GM21390 (cell line): ENCODE data around the gene EPHB6.

Experiments
- ATAC-seq: cut with Tn5 transposase; IDR thresholded peaks from one replicate; pipeline ENCODE4 v1.9.1; 2021; ENCODE audit not compliant: unreplicated experiment

Gene EPHB6

DNA sequence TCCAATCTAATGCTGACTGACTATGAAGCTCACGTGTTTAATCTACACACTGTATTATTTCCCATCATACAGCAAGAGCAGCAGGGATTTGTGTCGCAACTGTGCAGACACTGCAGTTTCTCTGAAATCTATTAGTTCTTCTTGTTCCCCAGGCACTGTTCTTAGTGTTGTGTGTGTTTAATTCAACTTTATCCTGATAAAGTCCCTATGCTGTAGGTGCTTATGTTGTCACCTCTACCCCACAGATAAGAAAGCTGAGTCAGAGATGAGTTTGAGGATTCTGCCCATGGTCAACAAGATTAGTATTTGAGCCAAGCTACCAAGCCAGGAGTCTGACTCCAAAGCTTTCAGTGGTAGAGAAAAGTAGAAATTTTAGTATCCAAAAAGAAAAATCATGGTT is 22.5 kb upstream of the EPHB6 start:
- no peak for ATAC-seq

- ATAC-seq = peak; percentile 67
These were observed 21.5 kb upstream of the EPHB6 start for GRCh38 chr7:142833174-142834048.

GRCh38 chr7:142835487-142835886 is 19.4 kb upstream of the EPHB6 start:
- ATAC-seq = no peak

DNA sequence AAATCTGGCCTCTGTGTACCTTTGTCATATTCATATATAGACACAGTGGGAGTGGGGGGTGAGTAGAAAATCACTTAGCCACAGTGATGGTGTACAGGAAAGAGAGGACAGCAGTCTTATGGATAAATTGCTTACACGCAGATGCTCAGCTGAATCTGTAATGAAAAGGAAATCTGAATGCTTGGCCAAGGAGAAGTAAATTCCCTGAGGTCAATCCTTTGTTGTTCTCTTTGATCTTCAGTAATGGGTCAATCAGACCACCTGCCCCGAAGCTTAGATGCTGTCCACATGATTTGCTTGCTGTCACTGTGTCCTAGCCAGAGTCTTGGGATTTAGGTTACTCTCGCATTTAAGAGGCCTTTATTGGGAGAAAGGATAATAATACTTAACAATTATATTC is 18.4 kb upstream of the EPHB6 start:
- ATAC-seq = no peak

- ATAC-seq = no peak
These were observed 16.2 kb upstream of the EPHB6 start for GRCh38 chr7:142838461-142839213.

- no peak for ATAC-seq
These were observed 12.6 kb upstream of the EPHB6 start for GRCh38 chr7:142842251-142842766.

- no peak for ATAC-seq
These were observed 7.5 kb upstream of the EPHB6 start for GRCh38 chr7:142847353-142847752.

DNA sequence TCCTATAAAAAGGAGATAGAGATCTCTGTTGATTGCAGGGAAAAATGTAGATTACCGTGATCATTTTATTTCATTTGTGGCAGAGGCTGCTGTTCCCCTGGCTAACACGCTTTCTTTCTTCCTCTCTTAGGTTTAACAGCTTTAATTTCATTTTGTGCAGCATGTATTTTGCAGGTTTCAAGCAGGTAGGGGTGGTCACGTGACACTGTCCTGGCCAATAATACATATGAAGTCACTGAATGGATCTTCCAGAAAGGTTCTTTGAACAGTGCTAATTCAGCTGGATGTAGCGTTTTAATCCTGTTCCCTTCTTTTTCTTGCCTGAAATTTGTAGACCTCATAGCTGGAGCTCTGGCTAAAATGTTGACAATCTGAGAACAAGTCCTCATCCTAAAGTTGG is 3.6 kb upstream of the EPHB6 start:
- ATAC-seq = no peak

DNA sequence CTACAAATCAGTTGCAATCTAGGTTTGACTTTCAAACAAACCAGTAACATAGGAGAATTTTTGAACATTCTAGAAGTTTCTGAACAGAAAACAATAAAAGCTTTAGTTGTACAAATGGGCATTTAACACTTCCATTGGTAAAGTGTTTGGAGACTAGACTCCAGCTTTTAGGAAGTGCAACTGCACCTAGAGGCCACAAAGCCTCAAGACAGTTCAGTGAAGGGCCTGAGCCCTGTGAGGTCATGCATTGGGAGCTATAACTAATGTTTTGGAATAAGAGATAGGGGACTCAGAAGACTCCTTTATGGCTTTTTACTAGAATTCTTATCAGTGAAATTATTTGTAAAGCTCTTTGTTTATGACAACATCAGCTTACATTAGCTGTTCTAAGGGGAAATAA is 3.0 kb upstream of the EPHB6 start:
- ATAC-seq = no peak

DNA sequence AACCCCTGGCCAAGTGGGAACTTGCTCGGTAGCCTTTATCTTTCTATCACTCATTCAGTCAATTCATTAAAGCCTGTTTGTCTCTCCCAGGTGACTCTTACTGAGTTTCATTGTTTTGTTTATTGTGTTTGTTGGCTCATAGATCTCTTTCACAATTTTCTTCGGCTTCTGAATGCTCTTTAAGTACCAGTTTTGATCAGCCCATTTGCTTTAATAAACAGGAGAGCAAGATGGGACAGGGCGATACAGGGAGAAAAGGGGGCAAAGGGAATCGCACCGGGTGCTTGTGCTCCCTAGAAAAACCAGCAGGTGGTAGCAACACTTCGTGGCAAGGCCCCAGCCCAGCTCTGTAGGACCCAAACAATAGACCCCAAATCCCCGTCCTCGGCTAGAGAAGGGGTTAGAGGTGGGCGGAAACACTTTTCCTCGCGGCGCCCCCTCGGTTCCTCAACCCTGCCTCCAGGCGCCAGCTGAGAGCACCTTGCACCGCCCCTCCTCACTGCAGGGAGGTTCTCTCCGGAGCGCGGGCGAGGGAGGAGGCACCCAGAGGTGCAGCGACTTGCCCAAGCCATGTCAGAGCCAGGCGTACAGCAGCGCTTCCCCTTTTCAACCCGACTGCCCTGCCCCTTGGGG is 1.0 kb upstream of the EPHB6 start:
- peak; percentile 87 for ATAC-seq

DNA sequence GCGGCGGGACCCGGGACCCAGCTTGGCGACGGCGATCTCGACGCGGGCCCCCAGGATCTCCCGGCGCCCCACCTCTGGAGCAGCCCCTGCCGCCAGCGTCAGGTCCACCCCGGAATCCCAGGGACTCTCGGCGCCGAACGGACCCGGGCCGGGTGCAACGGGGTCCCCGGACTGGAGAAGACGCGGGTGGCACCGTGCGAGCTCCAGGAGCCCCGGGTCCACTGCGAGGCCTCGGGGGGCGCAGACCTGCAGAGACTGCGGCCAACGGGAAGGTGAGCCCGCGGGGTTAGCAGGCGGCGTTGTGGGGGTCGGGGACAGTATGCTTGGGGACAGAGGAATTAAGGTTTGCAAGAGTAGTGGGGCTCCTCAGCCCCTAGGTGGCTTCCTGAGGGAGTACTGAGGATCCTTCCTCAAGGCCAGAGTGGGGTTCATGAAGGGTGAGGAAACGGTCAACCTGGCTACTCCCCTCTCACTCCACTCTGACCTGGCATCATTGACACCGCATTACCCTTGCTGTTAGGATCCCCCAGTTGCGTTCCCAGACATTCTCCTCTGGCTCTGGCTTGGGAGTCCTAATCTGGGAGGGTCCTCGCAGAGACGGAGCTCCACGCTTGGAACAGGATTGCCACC is 353 bp downstream of the EPHB6 start:
- ATAC-seq = no peak

DNA sequence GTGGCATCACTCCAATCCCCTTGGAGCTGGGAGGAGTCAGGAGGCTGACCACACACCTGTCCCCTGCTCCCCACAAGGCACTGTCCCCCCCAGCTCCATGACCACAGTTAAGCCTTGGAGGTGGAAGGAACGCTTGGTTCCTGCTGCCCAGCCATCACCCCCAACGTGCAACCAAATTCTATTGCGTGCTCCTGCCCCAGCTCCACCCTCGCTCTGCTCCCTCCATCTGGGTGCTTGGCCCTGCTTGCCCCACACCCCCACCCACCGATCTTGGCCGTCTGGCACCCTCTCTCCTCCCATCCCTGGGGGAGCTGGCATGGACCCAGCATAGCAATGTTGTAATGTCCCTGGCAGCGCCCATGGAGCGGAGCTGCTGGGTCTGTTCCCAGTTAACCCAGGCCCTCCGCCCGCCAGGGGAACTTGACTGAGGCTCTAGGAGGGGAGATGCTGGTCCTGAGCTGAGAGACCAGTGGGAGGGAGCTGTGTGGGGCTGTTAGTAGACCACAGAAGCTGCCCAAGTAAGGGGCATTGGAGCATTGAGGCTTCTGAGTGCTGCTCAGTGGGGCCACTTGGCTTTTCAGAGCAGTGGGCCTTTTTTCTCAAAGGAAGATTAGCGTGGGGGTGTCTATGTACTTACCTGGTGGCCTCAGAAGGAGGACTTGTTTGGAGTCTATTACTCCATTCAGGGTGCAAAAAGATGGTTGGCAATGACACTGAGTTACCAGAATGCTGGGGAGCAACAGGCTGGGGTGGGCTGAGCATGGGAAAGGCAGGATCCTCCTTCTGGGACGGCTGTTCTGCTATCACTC is 1.1 kb downstream of the EPHB6 start:
- ATAC-seq = no peak

- ATAC-seq = no peak
These were observed 1.8 kb downstream of the EPHB6 start for GRCh38 chr7:142856565-142857245.

- no peak for ATAC-seq
These were observed 2.7 kb downstream of the EPHB6 start for GRCh38 chr7:142857625-142858024.

DNA sequence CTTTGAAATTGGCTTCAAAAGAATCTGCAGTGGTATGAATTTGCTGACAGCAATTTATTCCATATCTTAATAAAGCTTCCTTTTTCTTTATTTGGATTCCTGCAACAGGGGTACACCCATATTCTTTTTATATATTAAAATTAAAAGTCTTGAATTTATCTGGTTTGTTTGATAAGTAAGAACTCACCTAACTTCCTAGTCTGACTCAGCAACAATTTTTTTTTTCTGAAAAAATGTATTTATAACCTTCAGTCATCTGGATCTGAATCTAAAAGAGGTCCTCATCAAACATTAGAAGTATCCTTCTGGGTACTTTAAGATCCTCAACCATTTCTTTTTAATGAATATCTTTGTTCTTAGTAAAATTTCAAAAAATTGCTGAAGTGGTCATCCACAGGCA is 4.5 kb downstream of the EPHB6 start:
- ATAC-seq = no peak

DNA sequence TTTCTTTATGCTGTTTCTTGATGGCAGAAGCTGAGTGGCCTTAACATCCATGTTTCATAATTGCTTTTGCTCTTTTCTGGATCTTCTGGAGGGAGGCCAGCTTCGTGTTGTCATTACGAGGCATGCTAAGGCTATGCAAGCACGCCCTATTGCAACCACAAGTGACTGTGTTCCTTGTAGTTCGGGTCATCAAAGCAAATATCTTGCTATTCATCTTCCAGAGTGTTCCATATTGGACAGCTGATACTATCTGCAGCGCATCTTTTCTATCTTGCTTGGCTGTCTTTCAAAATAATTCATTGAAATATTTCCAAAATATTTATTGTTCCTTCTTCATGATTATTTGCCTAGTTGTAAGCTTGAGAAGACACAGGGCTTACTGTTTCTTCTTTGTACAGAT is 5.0 kb downstream of the EPHB6 start:
- no peak for ATAC-seq

DNA sequence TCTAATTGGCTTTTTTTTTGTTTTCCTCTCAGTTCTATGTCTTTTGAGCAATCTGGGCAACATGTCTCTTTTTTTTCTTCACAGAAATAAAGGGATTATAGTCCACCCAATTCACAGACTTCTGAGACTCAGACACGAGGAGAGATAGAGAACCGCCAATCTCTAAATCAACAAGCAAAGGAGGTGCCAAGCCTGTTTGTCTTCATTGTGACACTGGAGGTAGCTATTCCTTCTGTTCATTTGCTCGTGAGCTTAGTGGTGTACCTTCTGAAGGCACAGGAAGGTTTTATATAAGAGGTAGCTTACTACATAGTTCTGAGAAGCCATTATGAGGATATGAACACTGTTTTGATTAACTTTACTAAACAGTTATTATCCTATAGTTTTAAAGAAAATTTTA is 6.1 kb downstream of the EPHB6 start:
- ATAC-seq = no peak

GRCh38 chr7:142862351-142862750 is 7.5 kb downstream of the EPHB6 start:
- ATAC-seq = no peak

DNA sequence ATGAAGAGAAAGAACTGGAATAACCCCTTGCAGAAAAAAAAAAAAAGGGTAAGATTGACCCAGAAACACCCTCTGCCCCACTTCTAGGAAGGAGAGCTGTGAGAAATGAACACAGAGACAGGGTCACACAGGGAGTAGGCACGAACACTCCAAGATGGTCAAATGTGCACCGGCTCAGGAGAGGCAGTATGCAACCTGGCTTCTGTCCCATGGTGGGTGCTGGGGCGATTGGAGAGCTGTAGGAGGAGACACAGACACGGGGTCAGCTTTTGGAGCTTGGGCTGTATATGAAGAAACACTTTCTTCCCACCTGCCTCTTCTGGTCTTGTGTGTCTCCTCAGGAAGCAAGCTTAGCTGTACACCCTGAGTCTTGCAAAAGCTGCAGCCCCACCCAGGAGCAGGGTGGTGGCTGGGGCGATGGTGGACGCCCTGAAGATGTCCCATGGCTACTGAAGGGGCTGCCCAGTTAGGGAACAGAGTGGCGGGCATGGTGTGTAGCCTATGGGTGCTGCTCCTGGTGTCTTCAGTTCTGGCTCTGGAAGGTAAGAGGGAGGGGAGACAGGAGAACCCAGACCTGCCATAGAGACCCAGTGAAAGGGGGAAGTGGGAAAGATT is 8.0 kb downstream of the EPHB6 start:
- ATAC-seq = no peak
